ENCODE results near the gene HABP2. TPM values are rescaled to one million over a fixed set of nuclear protein-coding genes. Genes with fewer than 3 reads are reported as not detected.

HABP2 gene
- total and polyA plus RNA-seq, 9 of the 15 experiments (the other 6 are each of a cell fraction or from before 2014, with no cell fraction given), result 0.09 TPM; not detected in 8

- Histone ChIP-seq H3K9me3 (replicated peaks; ENCODE audit: control insufficient read depth, insufficient read depth, low read depth, low read length) (no peaks in the 10 kb centered on the region), H4K20me1 (replicated peaks; ENCODE audit: control insufficient read depth, insufficient read depth, low read length) (no peaks in the 10 kb centered on the region), H3K79me2 (ENCODE audit: control insufficient read depth, insufficient read depth, low read length) (no peaks in the 10 kb centered on the region), H3K9me1 (ENCODE audit: control insufficient read depth, insufficient read depth, low read length) (no peaks in the 10 kb centered on the region), H3K4me2 (ENCODE audit: insufficient read depth, low read length) (no peak overlapping the region), H3K9ac (ENCODE audit: insufficient read depth in 1 of 2, low read depth in 2 of 2, low read length in 2 of 2) (no peak overlapping the region), H3K27ac (ENCODE audit: extremely low read depth, low read depth, low read length) (no peak overlapping the region), H3K27me3 (ENCODE audit: control insufficient read depth in 2 of 2, insufficient read depth in 2 of 2, low read length in 2 of 2) (no peaks in the 10 kb centered on the region), H3K4me1 (replicated peaks in 1 of 2; ENCODE audit: control insufficient read depth in 2 of 2, insufficient read depth in 2 of 2, low read length in 2 of 2) (no peaks in the 10 kb centered on the region), H3K36me3 (ENCODE audit: control insufficient read depth, insufficient read depth, low read length) (no peaks in the 10 kb centered on the region), H2AFZ (ENCODE audit: low read depth, low read length) (no peak overlapping the region), H3K4me3 (no peak overlapping the region)
- FAIRE-seq (no peak), DNase-seq (ENCODE audit: extremely low read depth in 1 of 4, low spot score in 3 of 4) (no peak), ATAC-seq (no peak)
- TF ChIP-seq NFE2L1 (tag; IDR thresholded peaks at IDR 0.05; ENCODE audit: borderline replicate concordance, low read depth) (no peak), EP400 (IDR thresholded peaks at IDR 0.05) (no peak), ESRRA (IDR thresholded peaks at IDR 0.05; ENCODE audit: borderline replicate concordance, low read depth) (no peak), ZNF165 (CRISPR knock-in tag; IDR thresholded peaks at IDR 0.05; ENCODE audit: borderline replicate concordance) (no peak), CBFB (CRISPR knock-in tag; IDR thresholded peaks at IDR 0.05) (no peak)
- 3% methylated on average over 2 of the region's 2 CpGs for WGBS (ENCODE audit: insufficient coverage, low coverage, missing lambda C conversion rate)
- in situ Hi-C loops (cut with MboI), result no loop called here
- BruUV-seq (replicated peaks), result no TSS peak
- CTCF ChIA-PET (ENCODE audit: low intra/inter-chr PET ratio), result no interaction called here
- POLR2A ChIA-PET, result no interaction called here
- intact Hi-C loops (cut with micrococcal nuclease), result no loop called here
These were observed 46.4 kb upstream of the HABP2 start for GRCh38 chr10:113506476-113506875.

- ChIA-PET POLR2A (no interaction called here), CTCF (ENCODE audit: low intra/inter-chr PET ratio) (no interaction called here)
- TF ChIP-seq TAF15 (IDR thresholded peaks at IDR 0.05; ENCODE audit: low read depth, low read length), result no peak
- no peak for TF ChIP-seq DIDO1 (tag; IDR thresholded peaks at IDR 0.05; ENCODE audit: low read depth)
- no peak for TF ChIP-seq HDAC1 (IDR thresholded peaks at IDR 0.05)
- TF ChIP-seq ZNF644 (tag; IDR thresholded peaks at IDR 0.05; ENCODE audit: low read depth), result no peak
- no peak for TF ChIP-seq MEF2D (tag; conservative IDR thresholded peaks at IDR 0.05; ENCODE audit: low read depth)
- peak in 1 of 2 experiments; percentile 18; a peak in 1 of 3 replicates for TF ChIP-seq CBX3 (IDR thresholded peaks at IDR 0.05; ENCODE audit: borderline replicate concordance in 1 of 2, low read length in 2 of 2)
- TF ChIP-seq MTA3 (IDR thresholded peaks at IDR 0.05; ENCODE audit: borderline replicate concordance), result no peak
- DNase-seq (ENCODE audit: extremely low read depth in 1 of 4, low spot score in 3 of 4), result no peak
- Histone ChIP-seq H2AFZ (ENCODE audit: low read depth, low read length) (no peak overlapping the region), H3K9ac (ENCODE audit: insufficient read depth in 1 of 2, low read depth in 2 of 2, low read length in 2 of 2) (no peak overlapping the region), H4K20me1 (replicated peaks; ENCODE audit: control insufficient read depth, insufficient read depth, low read length) (no peaks in the 10 kb centered on the region), H3K27me3 (ENCODE audit: control insufficient read depth in 2 of 2, insufficient read depth in 2 of 2, low read length in 2 of 2) (peaks cover 0 to 5% of the 10 kb centered on the region in 2 experiments; a peak in 1 of 5 replicates), H3K9me1 (ENCODE audit: control insufficient read depth, insufficient read depth, low read length) (no peaks in the 10 kb centered on the region), H3K79me2 (ENCODE audit: control insufficient read depth, insufficient read depth, low read length) (no peaks in the 10 kb centered on the region), H3K4me2 (ENCODE audit: insufficient read depth, low read length) (no peak overlapping the region), H3K9me3 (replicated peaks; ENCODE audit: control insufficient read depth, insufficient read depth, low read depth, low read length) (no peaks in the 10 kb centered on the region), H3K27ac (ENCODE audit: extremely low read depth, low read depth, low read length) (no peak overlapping the region), H3K36me3 (ENCODE audit: control insufficient read depth, insufficient read depth, low read length) (no peaks in the 10 kb centered on the region), H3K4me1 (replicated peaks in 1 of 2; ENCODE audit: control insufficient read depth in 2 of 2, insufficient read depth in 2 of 2, low read length in 2 of 2) (no peaks in the 10 kb centered on the region), H3K4me3 (no peak overlapping the region)
- no peak for ATAC-seq
- no peak for FAIRE-seq
- intact Hi-C loops (cut with micrococcal nuclease), result no loop called here
- in situ Hi-C loops (cut with MboI), result no loop called here
- BruUV-seq (replicated peaks), result no TSS peak
These were observed 41.4 kb upstream of the HABP2 start for GRCh38 chr10:113511419-113511818.
